HG03097 (cell line): ENCODE data around the gene ATG4D.

Source experiments
- ATAC-seq: cut with Tn5 transposase; IDR thresholded peaks from one replicate; pipeline ENCODE4 v1.9.1; 2021; ENCODE audit not compliant: unreplicated experiment, low FRiP score

Gene ATG4D

GRCh38 chr19:10543420-10544241 is at the start of gene ATG4D:
Gene ATG4D, plus strand, starts transcription at chr19:10543904. Its CDS starts 187 bp downstream, at chr19:10544091.
- ATAC-seq = no peak

DNA sequence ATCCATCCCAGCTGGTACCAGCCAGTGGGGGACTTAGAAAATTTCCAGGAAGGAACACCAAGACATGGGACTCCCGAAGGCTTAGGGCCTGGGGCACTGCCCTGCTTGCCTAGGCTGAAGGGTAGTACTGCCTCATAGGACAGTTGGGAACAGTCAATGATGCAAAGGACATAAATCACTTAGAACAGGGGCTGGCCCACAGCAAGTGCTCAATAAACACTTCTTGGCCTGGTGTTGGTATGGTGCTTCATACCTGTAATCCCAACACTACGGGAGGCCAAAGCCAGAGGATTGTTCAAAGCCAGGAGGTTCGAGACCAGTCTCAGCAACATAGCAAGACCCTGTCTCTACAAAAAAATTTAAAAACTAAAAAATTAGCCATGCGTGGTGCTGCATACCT is 46.3 kb upstream of the ATG4D start:
- ATAC-seq = no peak

GRCh38 chr19:10499550-10500246 is 44.0 kb upstream of the ATG4D start:
- ATAC-seq = no peak

- no peak for ATAC-seq
These were observed 43.5 kb upstream of the ATG4D start for GRCh38 chr19:10500247-10500592.

DNA sequence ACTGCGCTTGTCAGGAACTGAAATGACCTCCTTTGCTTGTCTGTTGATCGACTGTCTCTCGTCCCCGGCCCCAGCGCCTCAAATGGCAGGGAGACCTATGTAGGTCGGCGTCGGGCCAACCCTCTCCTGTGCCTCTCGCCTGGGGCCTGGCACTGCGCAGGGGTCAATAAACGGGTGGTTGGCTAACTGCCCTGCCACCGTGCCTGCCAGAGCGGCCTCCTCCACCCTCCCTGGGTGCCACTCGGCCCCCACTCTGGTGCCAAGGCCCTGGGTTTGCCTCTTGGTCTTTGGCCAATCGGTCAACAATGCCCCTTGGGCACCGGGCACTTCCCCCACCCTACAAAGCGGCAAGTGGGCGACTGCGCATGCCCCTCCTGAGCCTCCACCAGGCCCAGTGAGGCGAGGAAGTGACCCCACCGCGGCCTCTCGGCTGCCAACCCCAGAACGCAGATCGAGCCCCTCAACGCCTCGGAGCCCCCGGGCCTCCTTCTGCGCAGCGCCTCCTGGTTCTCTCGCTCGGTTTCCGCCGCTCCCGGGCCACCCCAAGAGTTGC is 41.7 kb upstream of the ATG4D start:
- ATAC-seq = peak; percentile 32

DNA sequence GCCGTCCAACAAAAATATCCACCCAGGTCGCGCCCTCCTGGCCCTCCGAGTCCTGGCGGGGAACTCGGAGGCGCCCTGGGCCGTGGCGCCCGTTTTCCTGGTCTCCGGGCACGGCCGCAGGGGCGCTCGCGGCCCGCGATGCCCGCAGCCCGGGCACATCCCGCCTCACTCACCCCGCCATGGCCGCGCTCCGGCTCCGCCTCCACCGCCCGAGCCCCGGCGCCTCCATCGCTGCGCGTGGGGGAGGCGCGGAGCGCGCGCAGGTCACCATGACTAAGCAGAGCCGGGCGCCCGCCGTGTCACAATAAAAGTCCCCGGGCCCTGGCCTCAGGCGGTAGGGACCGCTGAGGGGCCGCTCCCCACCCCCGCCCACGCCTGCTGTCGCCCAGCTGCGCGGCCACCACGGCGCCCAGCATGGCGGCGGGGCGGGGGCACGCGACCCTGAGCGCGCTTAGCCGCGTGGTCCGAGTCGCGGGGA is 41.1 kb upstream of the ATG4D start:
- peak; percentile 72 for ATAC-seq

- peak; percentile 21 for ATAC-seq
These were observed 40.5 kb upstream of the ATG4D start, which contains the start of gene KEAP1 for GRCh38 chr19:10503002-10503789. Gene KEAP1, minus strand, starts transcription at chr19:10503356. Its CDS starts 3,323 bp downstream, at chr19:10500033.

GRCh38 chr19:10505583-10506229 is 38.0 kb upstream of the ATG4D start:
- ATAC-seq = no peak

DNA sequence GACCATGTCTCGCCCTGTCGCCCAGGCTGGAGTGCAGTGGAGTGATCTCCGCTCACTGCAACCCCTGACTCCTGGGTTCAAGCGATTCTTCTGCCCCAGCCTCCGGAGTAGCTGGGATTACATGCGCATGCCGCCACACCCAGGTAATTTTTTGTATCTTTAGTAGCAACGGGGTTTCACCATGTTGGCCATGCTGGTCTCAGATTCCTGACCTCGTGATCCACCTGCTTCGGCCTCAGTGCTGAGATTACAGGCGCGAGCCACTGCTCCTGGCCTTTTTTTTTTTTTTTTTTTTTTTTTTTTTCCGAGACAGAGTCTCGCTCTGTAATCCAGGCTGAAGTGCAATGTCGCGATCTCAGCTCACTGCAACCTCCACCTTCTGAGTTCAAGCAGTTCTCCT is 35.7 kb upstream of the ATG4D start:
- no peak for ATAC-seq

DNA sequence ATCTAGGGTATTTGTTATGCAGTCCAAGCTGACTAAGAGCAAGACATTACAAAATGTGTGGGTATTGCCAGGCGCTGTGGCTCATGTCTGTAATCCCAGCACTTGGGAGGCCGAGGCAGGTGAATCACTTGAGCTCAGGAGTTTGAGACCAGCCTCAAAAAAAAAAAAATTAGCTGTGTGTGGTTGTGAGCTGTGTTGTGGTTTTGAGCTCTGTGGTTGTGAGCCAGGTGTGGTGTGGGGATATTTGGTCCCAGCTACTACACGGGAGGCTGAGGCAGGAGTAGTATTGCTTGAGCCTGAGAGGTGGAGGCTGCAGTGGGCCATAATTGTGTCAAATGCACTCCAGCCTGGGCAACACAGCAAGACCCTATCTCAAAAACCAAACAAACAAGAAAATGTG is 35.0 kb upstream of the ATG4D start:
- no peak for ATAC-seq

GRCh38 chr19:10510301-10510802 is 33.4 kb upstream of the ATG4D start:
- ATAC-seq = no peak

GRCh38 chr19:10513223-10513622 is 30.5 kb upstream of the ATG4D start:
- ATAC-seq = no peak

DNA sequence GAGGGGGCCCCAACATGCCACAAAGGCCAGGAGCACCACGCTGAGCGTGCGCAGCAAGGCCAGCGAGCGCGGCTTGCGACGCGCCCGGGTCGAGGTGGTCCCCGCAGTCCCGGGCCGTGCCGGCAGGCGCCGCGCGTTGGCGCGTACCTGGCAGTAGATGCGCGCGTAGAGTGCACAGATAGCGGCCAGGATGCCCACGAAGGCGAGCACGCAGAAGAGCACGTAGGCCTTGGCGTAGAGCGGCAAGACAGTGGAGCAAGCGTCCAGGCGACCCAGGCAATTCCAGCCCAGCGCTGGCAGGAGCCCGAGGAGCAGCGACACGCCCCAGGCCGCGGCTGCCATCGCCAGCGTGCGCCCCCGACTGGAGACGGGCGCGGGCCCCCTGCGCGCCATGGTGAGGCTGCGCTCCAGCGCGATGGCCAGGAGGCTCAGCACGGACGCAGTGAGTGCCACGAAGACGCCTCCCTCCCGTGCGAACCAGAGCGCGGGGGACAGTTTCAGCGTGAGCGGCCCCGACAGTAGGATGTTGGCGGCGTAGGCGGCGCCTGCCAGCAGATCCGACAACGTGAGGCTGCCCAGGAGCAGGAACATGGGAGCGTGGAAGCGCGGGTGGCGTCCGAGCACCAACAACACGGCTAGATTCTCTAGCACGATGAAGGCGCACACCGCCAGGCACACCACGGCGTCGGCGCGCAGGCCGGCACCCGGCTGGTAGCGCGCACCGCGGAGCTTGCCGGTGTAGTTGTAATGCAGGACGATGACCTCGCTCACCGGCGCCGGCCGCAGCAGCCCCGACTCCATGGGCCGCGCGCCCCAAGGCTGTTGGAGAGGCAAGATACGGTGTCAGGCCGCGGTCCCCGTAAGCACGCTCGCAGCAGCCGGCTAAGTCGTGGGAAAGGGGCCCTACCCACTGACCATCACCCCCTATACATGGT is 29.2 kb upstream of the ATG4D start:
- ATAC-seq = no peak

DNA sequence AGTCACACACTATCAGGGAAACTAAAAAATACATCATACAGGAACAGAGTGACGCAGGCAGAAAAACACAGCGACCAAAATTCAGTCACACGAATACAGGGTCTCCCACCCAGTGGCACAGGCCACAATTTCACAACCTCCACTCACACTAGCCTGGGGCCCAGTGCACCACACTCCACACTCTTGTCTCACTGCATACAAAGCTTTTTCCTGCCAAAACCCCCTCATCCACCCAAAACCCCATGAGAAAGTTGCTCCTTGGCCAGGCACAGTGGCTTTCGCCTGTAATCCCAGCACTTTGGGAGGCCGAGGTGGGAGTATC is 27.7 kb upstream of the ATG4D start:
- no peak for ATAC-seq

DNA sequence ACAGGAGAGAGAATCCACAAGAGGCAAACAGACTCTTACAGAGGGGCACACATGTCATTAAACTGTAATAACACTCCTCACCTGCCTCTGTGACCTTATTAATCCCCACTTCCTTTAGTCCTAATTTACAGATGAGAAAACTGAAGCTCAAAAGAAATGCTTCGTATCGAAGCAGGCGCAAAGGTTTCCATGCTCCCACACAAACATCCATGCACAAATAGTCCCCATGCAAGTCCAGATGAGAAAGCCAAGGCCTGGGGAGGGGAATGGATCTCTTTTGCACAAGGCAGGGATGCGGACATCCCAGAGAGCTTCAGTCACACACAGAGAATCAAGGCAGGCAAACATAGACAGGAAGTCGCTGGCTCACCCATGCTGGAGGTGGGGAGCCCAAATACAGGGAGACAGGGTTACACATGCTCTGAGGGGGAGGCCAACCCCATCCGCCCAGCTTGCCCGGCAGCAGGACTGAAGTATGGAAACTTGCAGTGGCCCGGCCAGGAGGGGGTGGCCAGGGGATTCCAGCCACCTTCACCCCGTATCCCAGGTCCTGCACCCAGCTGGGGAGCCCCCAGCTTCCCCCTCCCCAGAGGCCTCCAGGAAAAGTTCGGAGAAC is 26.9 kb upstream of the ATG4D start:
- ATAC-seq = no peak

DNA sequence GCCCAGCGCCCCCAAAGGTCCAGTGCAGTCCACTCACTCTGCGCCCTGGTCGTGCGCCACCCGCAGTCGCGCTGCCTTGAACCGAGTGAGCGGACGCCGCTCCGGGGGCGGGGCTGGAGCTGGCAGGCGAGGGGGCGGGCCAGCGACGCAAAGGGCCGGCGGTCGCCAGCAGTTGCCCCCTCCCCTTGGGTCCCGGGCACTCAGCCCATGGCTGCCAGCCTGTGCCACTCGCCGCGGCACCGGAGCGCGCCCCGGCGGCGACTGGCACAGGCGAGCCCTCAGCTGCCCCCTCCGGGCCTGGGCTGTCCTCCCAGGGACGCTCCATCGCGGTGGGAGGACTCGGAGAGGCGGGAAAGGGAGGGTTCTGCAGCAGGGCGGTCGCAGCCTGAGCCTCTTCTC is 26.3 kb upstream of the ATG4D start, which contains the start of gene S1PR5:
Gene S1PR5, minus strand, starts transcription at position 87 of the 399 bp plus-strand sequence. CDS start 2,436 bp downstream, outside the sequence.
- no peak for ATAC-seq

GRCh38 chr19:10517760-10518443 is 25.8 kb upstream of the ATG4D start:
- no peak for ATAC-seq
